Gastrocnemius medialis (tissue), 4 donors: ENCODE results near the gene GPRIN1.

Experiments
- CTCF ChIP-seq, 5 experiments: fragments of 450-650 bp in 3 of 5; fragments of 200-600 bp in 2 of 5; sonication (generic) in 2 of 5; IDR thresholded peaks in 4 of 5; conservative IDR thresholded peaks in 1 of 5; 1 replicate in 4 of 5; 2 replicates in 1 of 5; pipeline ENCODE4 v1.5.1; 2016 to 2019; ENCODE audit warnings: antibody characterized with exemption in 5 of 5, mild to moderate bottlenecking in 3 of 5, moderate library complexity in 3 of 5
- POLR2A ChIP-seq, 2 donors: fragments of 450-650 bp; IDR thresholded peaks; one replicate each; pipeline ENCODE4 v1.6.1; 2017; ENCODE audit warnings: antibody characterized with exemption in 2 of 2, mild to moderate bottlenecking in 2 of 2, moderate library complexity in 2 of 2

GRCh38 chr5:176559683-176560082 is 50.3 kb downstream of the GPRIN1 start:
- TF ChIP-seq CTCF (IDR thresholded peaks at IDR 0.05 in 4 of 5, conservative IDR thresholded peaks at IDR 0.05 in 1 of 5) (no peak), POLR2A (IDR thresholded peaks at IDR 0.05) (no peak)
